Activated naive CD8-positive, alpha-beta T cell treated with anti-CD3 and anti-CD28 coated beads, Interleukin-2, amount 10 ng/mL, durations not matched to agents 7 days and 5 days (primary cell): Measurements from ENCODE around the gene C14orf119. TPM values are rescaled to one million over a fixed set of nuclear protein-coding genes. Genes with fewer than 3 reads are reported as not detected.

ENCODE experiments used
- ATAC-seq: fragments of 150-1000 bp; cut with Tn5 transposase; one replicate; pipeline ENCODE4 v1.10.0; 2021; ENCODE audit warnings: low read depth, moderate library complexity
- POLR2A ChIA-PET: fragments of 350-600 bp; sonication (Branson Sonifier 250); formaldehyde crosslinking; loops from one replicate; lab custom pipeline; 2021; ENCODE audit warnings: antibody characterized with exemption; lab: Charles Lee
- DNase-seq: peaks from one replicate; pipeline ENCODE4 v3.0.0; 2021
- H3K27ac Mint-ChIP-seq: one replicate; pipeline ENCODE4 v1.8.0; 2022; ENCODE audit warnings: mild to moderate bottlenecking, mixed read lengths
- H3K27me3 Mint-ChIP-seq: one replicate; pipeline ENCODE4 v1.8.0; 2022; ENCODE audit warnings: mild to moderate bottlenecking, moderate library complexity, mixed read lengths
- H3K36me3 Mint-ChIP-seq: one replicate; pipeline ENCODE4 v1.8.0; 2021; ENCODE audit warnings: mild to moderate bottlenecking, mixed read lengths
- H3K4me1 Mint-ChIP-seq: one replicate; pipeline ENCODE4 v1.8.0; 2021; ENCODE audit warnings: mixed read lengths
- H3K4me3 Mint-ChIP-seq: one replicate; pipeline ENCODE4 v1.8.0; 2022; ENCODE audit warnings: mild to moderate bottlenecking, moderate library complexity, mixed read lengths
- H3K9me3 Mint-ChIP-seq: one replicate; pipeline ENCODE4 v1.8.0; 2021; ENCODE audit warnings: mixed read lengths
- total RNA-seq, 2 experiments: library from RNA; stranded (reverse); gene quantifications; one replicate each; pipeline ENCODE4 v1.2.3, GENCODE V29; 2021

The C14orf119 gene
- total RNA-seq, 2 experiments from 2014 or later = 46.6 to 47.4 TPM

GRCh38 chr14:23137192-23137812 lies 42.0 kb downstream of the C14orf119 start:
- Mint-ChIP-seq H3K4me3 (no peak overlapping the region), H3K9me3 (no peaks in the 10 kb centered on the region), H3K27me3 (peaks cover 2% of the 10 kb centered on the region), H3K36me3 (no peaks in the 10 kb centered on the region), H3K27ac (no peak overlapping the region), H3K4me1 (peaks cover 4% of the 10 kb centered on the region)
- no peak for DNase-seq
- no peak for ATAC-seq
- POLR2A ChIA-PET = no interaction called here

GRCh38 chr14:23137813-23138535 lies 42.7 kb downstream of the C14orf119 start:
- H3K36me3 Mint-ChIP-seq = no peaks in the 10 kb centered on the region
- peaks cover 2% of the 10 kb centered on the region for H3K27me3 Mint-ChIP-seq
- H3K4me1 Mint-ChIP-seq = peaks cover 4% of the 10 kb centered on the region
- ATAC-seq (no peak), DNase-seq (no peak)
- POLR2A ChIA-PET = no interaction called here
- H3K9me3 Mint-ChIP-seq = no peaks in the 10 kb centered on the region
- no peak overlapping the region for H3K4me3 Mint-ChIP-seq
- H3K27ac Mint-ChIP-seq = no peak overlapping the region

- Mint-ChIP-seq H3K27ac (no peak overlapping the region), H3K4me1 (peaks cover 1% of the 10 kb centered on the region), H3K36me3 (no peaks in the 10 kb centered on the region), H3K27me3 (no peaks in the 10 kb centered on the region), H3K4me3 (no peak overlapping the region), H3K9me3 (no peaks in the 10 kb centered on the region)
- ATAC-seq (no peak), DNase-seq (no peak)
- POLR2A ChIA-PET = no interaction called here
Measured at GRCh38 chr14:23139874-23140273, 44.6 kb downstream of the C14orf119 start.

GRCh38 chr14:23140371-23140770 lies 45.1 kb downstream of the C14orf119 start:
- peaks cover 1% of the 10 kb centered on the region for H3K4me1 Mint-ChIP-seq
- no peaks in the 10 kb centered on the region for H3K27me3 Mint-ChIP-seq
- no peak overlapping the region for H3K4me3 Mint-ChIP-seq
- no peaks in the 10 kb centered on the region for H3K36me3 Mint-ChIP-seq
- ATAC-seq (no peak), DNase-seq (no peak)
- H3K9me3 Mint-ChIP-seq = no peaks in the 10 kb centered on the region
- H3K27ac Mint-ChIP-seq = no peak overlapping the region
- POLR2A ChIA-PET = no interaction called here

GRCh38 chr14:23141706-23142444 lies 46.6 kb downstream of the C14orf119 start:
- Mint-ChIP-seq H3K27ac (no peak overlapping the region), H3K27me3 (no peaks in the 10 kb centered on the region), H3K9me3 (no peaks in the 10 kb centered on the region), H3K36me3 (no peaks in the 10 kb centered on the region), H3K4me1 (peaks cover 3% of the 10 kb centered on the region), H3K4me3 (no peak overlapping the region)
- POLR2A ChIA-PET = interaction anchor here (0.5 kb wide), 1 partner anchor 8 kb away, joined by 3 read pairs; no protein-coding TSS in a partner anchor
- no peak for DNase-seq
- no peak for ATAC-seq

- no peaks in the 10 kb centered on the region for H3K36me3 Mint-ChIP-seq
- no peaks in the 10 kb centered on the region for H3K9me3 Mint-ChIP-seq
- H3K27me3 Mint-ChIP-seq = no peaks in the 10 kb centered on the region
- peaks cover 3% of the 10 kb centered on the region for H3K4me1 Mint-ChIP-seq
- no peak overlapping the region for H3K4me3 Mint-ChIP-seq
- POLR2A ChIA-PET = no interaction called here
- no peak overlapping the region for H3K27ac Mint-ChIP-seq
- DNase-seq = no peak
- no peak for ATAC-seq
Measured at GRCh38 chr14:23142826-23143225, 47.5 kb downstream of the C14orf119 start.

GRCh38 chr14:23143911-23144310 lies 48.6 kb downstream of the C14orf119 start:
- Mint-ChIP-seq H3K36me3 (no peaks in the 10 kb centered on the region), H3K27ac (no peak overlapping the region), H3K9me3 (no peaks in the 10 kb centered on the region), H3K4me1 (peaks cover 4% of the 10 kb centered on the region), H3K27me3 (no peaks in the 10 kb centered on the region), H3K4me3 (no peak overlapping the region)
- POLR2A ChIA-PET = no interaction called here
- DNase-seq (no peak), ATAC-seq (no peak)

GRCh38 chr14:23145794-23146350 lies 50.6 kb downstream of the C14orf119 start:
- no peaks in the 10 kb centered on the region for H3K27me3 Mint-ChIP-seq
- DNase-seq = no peak
- H3K4me1 Mint-ChIP-seq = peaks cover 4% of the 10 kb centered on the region
- H3K27ac Mint-ChIP-seq = no peak overlapping the region
- no peaks in the 10 kb centered on the region for H3K36me3 Mint-ChIP-seq
- H3K4me3 Mint-ChIP-seq = no peak overlapping the region
- POLR2A ChIA-PET = no interaction called here
- no peak for ATAC-seq
- H3K9me3 Mint-ChIP-seq = no peaks in the 10 kb centered on the region

- Mint-ChIP-seq H3K27me3 (peaks cover 3% of the 10 kb centered on the region), H3K36me3 (no peaks in the 10 kb centered on the region), H3K4me1 (peaks cover 4% of the 10 kb centered on the region), H3K4me3 (no peak overlapping the region), H3K27ac (no peak overlapping the region), H3K9me3 (no peaks in the 10 kb centered on the region)
- POLR2A ChIA-PET = no interaction called here
- DNase-seq = no peak
- no peak for ATAC-seq
Measured at GRCh38 chr14:23146351-23146910, 51.1 kb downstream of the C14orf119 start.

GRCh38 chr14:23146980-23147379 lies 51.7 kb downstream of the C14orf119 start:
- Mint-ChIP-seq H3K4me3 (no peak overlapping the region), H3K36me3 (no peaks in the 10 kb centered on the region), H3K27me3 (peaks cover 3% of the 10 kb centered on the region), H3K9me3 (no peaks in the 10 kb centered on the region), H3K4me1 (peaks cover 4% of the 10 kb centered on the region), H3K27ac (no peak overlapping the region)
- POLR2A ChIA-PET = no interaction called here
- no peak for ATAC-seq
- DNase-seq = no peak

GRCh38 chr14:23147676-23148075 lies 52.4 kb downstream of the C14orf119 start:
- Mint-ChIP-seq H3K36me3 (no peaks in the 10 kb centered on the region), H3K4me1 (peaks cover 4% of the 10 kb centered on the region), H3K4me3 (no peak overlapping the region), H3K27ac (no peak overlapping the region), H3K27me3 (peaks cover 3% of the 10 kb centered on the region), H3K9me3 (no peaks in the 10 kb centered on the region)
- DNase-seq (no peak), ATAC-seq (no peak)
- POLR2A ChIA-PET = no interaction called here

- H3K27me3 Mint-ChIP-seq = peaks cover 3% of the 10 kb centered on the region
- no peak overlapping the region for H3K27ac Mint-ChIP-seq
- H3K9me3 Mint-ChIP-seq = no peaks in the 10 kb centered on the region
- POLR2A ChIA-PET = no interaction called here
- DNase-seq (no peak), ATAC-seq (no peak)
- peaks cover 6% of the 10 kb centered on the region for H3K4me1 Mint-ChIP-seq
- H3K36me3 Mint-ChIP-seq = no peaks in the 10 kb centered on the region
- no peak overlapping the region for H3K4me3 Mint-ChIP-seq
Measured at GRCh38 chr14:23148591-23149249, 53.4 kb downstream of the C14orf119 start.

- ATAC-seq (no peak), DNase-seq (no peak)
- H3K27ac Mint-ChIP-seq = no peak overlapping the region
- H3K27me3 Mint-ChIP-seq = peaks cover 3% of the 10 kb centered on the region
- peaks cover 8% of the 10 kb centered on the region for H3K4me1 Mint-ChIP-seq
- H3K36me3 Mint-ChIP-seq = no peaks in the 10 kb centered on the region
- no peaks in the 10 kb centered on the region for H3K9me3 Mint-ChIP-seq
- POLR2A ChIA-PET = no interaction called here
- H3K4me3 Mint-ChIP-seq = no peak overlapping the region
Measured at GRCh38 chr14:23149745-23150144, 54.4 kb downstream of the C14orf119 start.
